ENCODE results near the gene MLC1. TPM values are rescaled to one million over a fixed set of nuclear protein-coding genes. Genes with fewer than 3 reads are reported as not detected.

Gene MLC1
- total and polyA plus RNA-seq, 2 of the 4 experiments (the other 2 are of a cell fraction) = 0.10 TPM; not detected in 1

GRCh38 chr22:50118129-50118528, 32.9 kb upstream of the MLC1 start (continued):
- TF ChIP-seq ELK1 (IDR thresholded peaks at IDR 0.05; ENCODE audit: borderline replicate concordance, low read depth, low read length) = no peak

GRCh38 chr22:50117168-50117762, 32.0 kb upstream of the MLC1 start:
- Histone ChIP-seq H3K79me1 (ENCODE audit: low read depth in 1 of 2, low read length in 2 of 2) (peaks cover 0 to 14% of the 10 kb centered on the region in 2 experiments; a peak in 2 of 4 replicates), H2AFZ (replicated peaks; ENCODE audit: low read length, poor library complexity) (no peak overlapping the region), H2BK120ac (ENCODE audit: low read depth, low read length) (peak overlapping the region; percentile 14), H2BK15ac (ENCODE audit: low read depth, low read length) (peak overlapping the region; percentile 16; the same call in 2 of the 3 replicates), H3K4me2 (ENCODE audit: low read depth, low read length) (no peak overlapping the region), H4K20me1 (ENCODE audit: insufficient read depth, low read length) (no peaks in the 10 kb centered on the region), H3K14ac (replicated peaks; ENCODE audit: low read depth, low read length) (no peak overlapping the region), H3K9me1 (ENCODE audit: insufficient read depth, low read length) (peaks cover 22% of the 10 kb centered on the region), H4K8ac (ENCODE audit: low read depth in 2 of 2, low read length in 2 of 2) (no peak overlapping the region), H3K18ac (ENCODE audit: low read depth, low read length) (no peak overlapping the region), H2AK5ac (ENCODE audit: low read depth, low read length) (peak overlapping the region; percentile 70; the same call in 1 of the 2 replicates), H3K27me3 (ENCODE audit: control insufficient read depth, insufficient read depth, low read length) (no peaks in the 10 kb centered on the region), H3K36me3 (ENCODE audit: control insufficient read depth, insufficient read depth, low read length) (peaks cover 10% of the 10 kb centered on the region; the same call in 1 of the 2 replicates), H2AK9ac (replicated peaks; ENCODE audit: low read depth, low read length, poor library complexity) (peak overlapping the region; percentile 67), H2BK5ac (ENCODE audit: low read depth, low read length, poor library complexity, severe bottlenecking) (no peak overlapping the region), H2BK20ac (ENCODE audit: low read depth, low read length) (no peak overlapping the region), H3K9me3 (ENCODE audit: control insufficient read depth, insufficient read depth, low read length) (no peaks in the 10 kb centered on the region), H3K4me1 (ENCODE audit: control insufficient read depth, insufficient read depth, low read length) (peaks cover 34% of the 10 kb centered on the region), H4K5ac (ENCODE audit: low read depth, low read length) (no peak overlapping the region), H4K91ac (ENCODE audit: insufficient read depth, low read depth, low read length) (peak overlapping the region; percentile 29), H3K27ac (ENCODE audit: insufficient read depth, low read length) (no peak overlapping the region), H3K56ac (ENCODE audit: extremely low read depth, insufficient read depth, low read length) (no peak overlapping the region), H3K9ac (ENCODE audit: low read depth, low read length) (no peak overlapping the region), H3K23ac (ENCODE audit: low read depth, low read length) (no peak overlapping the region), H3K4me3 (ENCODE audit: insufficient read depth, low read depth, low read length) (no peak overlapping the region), H3K4ac (ENCODE audit: low read depth, low read length) (no peak overlapping the region; the same call in 1 of the 2 replicates)
- ChIA-PET CTCF (no interaction called here), POLR2A (ENCODE audit: unreplicated experiment) (no interaction called here)
- ATAC-seq (ENCODE audit: low read depth) (no peak), DNase-seq (no peak)
- dilution Hi-C loops (cut with HindIII; ENCODE audit: low sequenced_read_pairs, unreplicated experiment) = no loop called here
- in situ Hi-C loops (cut with MboI; ENCODE audit: low sequenced_read_pairs) = no loop called here
- 93% methylated on average over 10 of the region's 19 CpGs; no CpG with 5 or more reads in 1 of the 2 experiments for WGBS, 2 experiments (ENCODE audit: extremely low coverage in 2 of 2, insufficient read length in 1 of 2)
- intact Hi-C loops (cut with micrococcal nuclease) = no loop called here
- BruUV-seq (replicated peaks) = no TSS peak
- TF ChIP-seq CHD1 (IDR thresholded peaks at IDR 0.05; ENCODE audit: low read depth, low read length) (no peak), RCOR1 (IDR thresholded peaks at IDR 0.05; ENCODE audit: insufficient replicate concordance, low read length) (no peak), USF2 (IDR thresholded peaks at IDR 0.05; ENCODE audit: low read depth, low read length) (no peak), MAFK (IDR thresholded peaks at IDR 0.05; ENCODE audit: low read depth, low read length) (no peak), POLR2A (IDR thresholded peaks at IDR 0.05; ENCODE audit: low read depth, low read length) (no peak), MXI1 (IDR thresholded peaks at IDR 0.05; ENCODE audit: borderline replicate concordance, low read depth, low read length) (no peak), SMC3 (IDR thresholded peaks at IDR 0.05; ENCODE audit: low read depth, low read length) (no peak), CEBPB (IDR thresholded peaks at IDR 0.05; ENCODE audit: low read depth, low read length) (no peak), ELK1 (IDR thresholded peaks at IDR 0.05; ENCODE audit: borderline replicate concordance, low read depth, low read length) (no peak), BHLHE40 (IDR thresholded peaks at IDR 0.05; ENCODE audit: low read depth, low read length) (no peak), RAD21 (IDR thresholded peaks at IDR 0.05; ENCODE audit: low read length) (no peak), RFX5 (IDR thresholded peaks at IDR 0.05; ENCODE audit: low read depth, low read length) (no peak), MAZ (IDR thresholded peaks at IDR 0.05; ENCODE audit: borderline replicate concordance, low read depth, low read length) (no peak), FOS (IDR thresholded peaks at IDR 0.05; ENCODE audit: low read depth, low read length) (no peak)
